ENCODE measurements around the gene CAMKK2.
A peak's percentile ranks its signal among the peaks of the same experiment; 100 is the strongest.
"Not testable (repeated sequence)": the region's sequence is repeated elsewhere in the genome, so short reads cannot be mapped to it uniquely, and the experiment has no call there.

CAMKK2 gene

DNA sequence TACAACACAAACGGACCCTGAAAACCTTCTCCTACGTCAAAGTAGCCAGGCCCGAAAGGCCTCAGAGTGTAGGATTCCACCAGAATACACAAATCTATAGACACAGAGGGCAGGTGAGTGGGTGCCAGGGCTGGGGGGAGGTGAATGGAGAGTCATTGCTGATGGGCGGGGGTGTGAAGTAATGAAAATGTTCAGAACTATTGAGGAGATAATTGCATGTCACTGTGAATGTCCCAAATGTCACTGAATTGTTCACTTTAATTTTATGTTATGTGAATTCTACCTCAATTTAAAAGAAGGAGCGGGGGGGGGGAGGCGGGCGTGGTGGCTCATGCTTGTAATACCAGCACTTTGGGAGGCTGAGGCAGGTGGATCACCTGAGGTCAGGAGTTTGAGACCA is 50.6 kb downstream of the CAMKK2 start:
- DNase-seq (ENCODE audit: low read depth): no peak

DNA sequence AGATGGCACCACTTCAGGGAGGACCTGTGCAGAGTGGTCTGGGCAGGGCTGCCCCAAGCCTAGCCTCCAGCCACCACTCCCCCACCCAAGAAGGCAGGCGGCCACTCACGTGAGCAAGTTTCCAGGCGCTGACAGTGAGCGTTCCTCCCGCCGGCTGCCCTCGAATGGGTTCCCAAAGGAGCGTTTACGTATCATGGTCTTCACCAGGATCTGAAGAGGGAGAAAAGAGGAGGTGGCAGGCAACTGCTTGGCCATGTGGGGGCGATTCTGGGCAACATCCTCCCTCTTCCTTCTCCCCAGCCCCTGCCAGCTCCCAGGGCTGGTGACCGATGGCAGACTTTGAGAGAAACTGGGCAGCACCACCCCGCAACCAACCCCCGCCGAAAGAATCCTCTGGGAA is 51.5 kb downstream of the CAMKK2 start:
- no peak for DNase-seq (ENCODE audit: low read depth)

DNA sequence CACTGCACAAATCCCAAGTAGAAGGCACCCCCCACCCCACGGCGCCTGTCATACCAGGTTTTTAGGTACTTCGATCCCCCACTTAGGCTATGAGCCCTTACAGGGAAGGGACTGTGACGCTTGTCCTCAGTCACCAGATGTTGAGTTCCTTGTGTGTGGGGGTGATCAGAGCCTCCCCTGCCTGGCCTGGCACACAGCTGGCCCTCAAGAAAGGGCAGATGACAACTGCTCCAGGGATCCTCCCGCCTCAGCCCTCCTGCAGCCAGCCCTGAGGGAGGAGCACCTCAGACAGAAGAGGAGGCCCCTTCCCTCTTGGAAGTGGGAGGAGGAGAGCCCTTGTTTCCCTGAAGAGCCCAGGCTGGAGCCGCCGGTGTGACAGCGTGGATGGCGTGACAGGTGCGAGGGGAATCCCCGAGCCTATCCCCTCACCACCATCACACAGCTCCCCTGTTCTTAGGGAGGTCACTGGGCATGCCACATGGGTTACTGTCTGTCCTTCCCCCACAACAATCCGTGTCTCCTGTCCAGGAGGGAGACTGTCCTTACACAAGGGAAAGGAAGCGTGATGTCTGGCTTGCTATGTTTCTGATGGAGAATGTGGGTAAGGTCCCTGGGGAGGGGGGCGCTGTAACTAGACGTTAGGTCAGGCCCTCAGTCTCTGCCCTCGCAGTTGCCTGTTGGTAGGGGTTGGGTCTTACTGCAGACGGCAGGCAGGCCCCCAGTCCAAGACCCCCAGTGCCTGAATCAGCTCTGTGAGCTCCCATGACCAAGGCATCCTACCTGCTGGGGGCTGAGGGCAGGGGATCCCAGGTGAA is 55.1 kb downstream of the CAMKK2 start:
- no peak for DNase-seq (ENCODE audit: low read depth)

DNA sequence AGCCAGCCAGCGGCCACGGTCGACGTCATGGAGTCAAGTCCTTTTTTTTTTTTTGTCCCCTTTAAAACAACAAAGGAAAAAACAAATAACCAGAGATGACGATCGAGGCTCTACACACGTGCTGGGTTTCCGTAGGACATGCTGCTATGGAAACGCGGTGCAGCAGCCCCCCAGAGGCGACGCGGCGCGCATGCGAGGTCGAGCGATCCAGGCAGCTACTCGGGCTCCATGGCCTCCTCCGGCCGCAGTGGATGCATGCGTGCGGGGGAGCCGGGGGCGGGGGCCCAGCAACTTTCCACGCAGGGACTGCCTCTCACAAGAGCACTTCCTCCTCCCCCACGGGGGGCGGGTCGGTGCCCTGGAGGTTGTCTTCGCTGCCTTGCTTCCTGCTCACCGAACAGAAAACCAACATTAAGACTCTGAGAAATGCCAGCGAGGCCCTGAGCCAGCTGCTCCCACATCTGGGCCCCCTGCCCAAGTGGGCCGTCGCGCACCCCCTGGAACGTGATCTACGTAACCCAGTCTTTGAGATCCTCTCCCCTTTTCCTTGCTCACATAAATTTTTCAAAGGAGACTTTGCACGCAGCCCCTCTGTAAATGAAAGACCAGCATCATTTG is 55.9 kb downstream of the CAMKK2 start:
- DNase-seq (ENCODE audit: low read depth): peak; percentile 88

DNA sequence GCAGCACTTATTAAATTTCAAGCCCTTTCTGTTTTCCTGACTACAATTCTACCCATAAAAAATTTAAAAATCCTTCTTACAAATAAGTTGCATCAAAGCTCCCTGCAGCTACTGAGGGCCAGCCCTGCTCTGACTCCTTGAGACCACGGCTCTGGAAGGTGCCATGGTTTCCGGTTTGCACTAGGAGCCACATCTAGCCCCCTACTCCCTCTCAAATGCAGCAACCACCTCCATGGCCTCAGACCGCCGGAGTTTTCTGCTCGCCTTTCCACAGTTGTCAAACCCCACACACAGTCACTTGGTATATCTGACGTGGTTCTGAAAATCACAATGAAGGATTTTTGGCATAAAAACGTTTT is 56.5 kb downstream of the CAMKK2 start:
- no peak for DNase-seq (ENCODE audit: low read depth)

DNA sequence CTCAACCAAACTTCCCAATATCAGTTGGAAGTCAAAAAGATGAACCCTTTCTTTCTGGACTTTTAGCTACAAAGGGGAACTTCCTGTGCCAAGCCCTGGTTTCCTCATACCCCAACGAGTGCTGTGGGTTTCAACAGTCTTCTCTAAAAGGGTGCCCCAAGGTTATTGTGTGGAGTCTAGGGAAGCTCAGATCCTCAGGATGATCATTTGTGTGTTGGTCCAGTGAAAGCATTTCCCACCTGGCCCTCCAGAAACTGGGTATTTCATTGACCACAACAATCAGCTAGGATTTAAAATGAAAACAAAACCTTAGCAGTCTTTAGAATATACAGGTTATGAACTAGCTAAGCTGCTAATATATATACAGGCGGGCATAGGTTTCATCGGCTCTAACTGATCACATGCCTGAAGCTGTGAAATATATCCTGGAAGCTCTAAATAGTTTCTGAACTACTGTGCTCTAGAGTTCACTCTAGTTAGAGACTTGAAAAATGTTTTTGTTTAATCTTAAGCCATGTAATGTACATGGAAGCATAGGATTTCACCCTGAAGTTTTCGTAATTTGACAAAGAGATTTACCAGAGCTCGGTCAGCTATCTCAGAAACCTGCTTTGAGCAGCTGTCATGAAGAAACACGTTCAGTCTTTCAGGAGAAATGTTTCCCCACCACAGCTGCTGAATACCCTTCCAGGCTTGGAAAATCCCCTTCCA is 57.0 kb downstream of the CAMKK2 start:
- no peak for DNase-seq (ENCODE audit: low read depth)

DNA sequence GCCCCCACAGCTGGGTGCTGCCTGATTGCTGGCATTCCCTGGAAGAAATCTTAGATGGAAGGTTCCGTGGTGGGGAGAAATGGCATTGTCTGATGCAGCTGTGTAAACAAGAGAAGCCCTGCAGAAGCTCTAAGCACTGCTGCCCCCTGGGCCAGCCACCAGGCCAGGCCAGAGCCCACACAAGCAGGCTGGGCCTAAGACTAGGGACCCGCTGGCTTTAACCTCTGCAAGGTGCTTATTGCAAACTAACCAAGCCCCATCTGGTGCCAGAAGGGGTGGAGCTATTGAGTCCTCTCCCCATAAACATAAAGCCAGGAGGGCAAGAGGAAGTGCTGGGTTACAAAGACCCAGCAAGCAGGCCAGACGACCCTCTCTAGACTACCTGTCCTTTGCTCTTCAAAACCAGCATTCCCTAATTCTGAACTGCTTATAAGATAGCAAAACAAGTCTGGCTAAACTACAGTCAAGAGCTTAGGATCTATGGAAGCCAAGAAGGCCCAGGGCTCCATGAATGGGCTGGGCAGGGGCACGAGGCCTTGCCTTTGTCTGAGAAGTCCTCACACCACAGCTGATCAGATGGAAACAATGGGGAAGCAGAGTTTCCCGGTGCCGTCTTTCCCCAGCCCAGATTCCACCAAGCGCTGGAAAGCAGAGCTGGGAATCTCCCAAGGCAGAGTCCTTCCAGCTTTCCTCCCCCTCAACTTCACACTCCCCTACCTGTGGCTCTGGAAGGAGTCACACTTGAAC is 57.7 kb downstream of the CAMKK2 start:
- DNase-seq (ENCODE audit: low read depth): no peak

DNA sequence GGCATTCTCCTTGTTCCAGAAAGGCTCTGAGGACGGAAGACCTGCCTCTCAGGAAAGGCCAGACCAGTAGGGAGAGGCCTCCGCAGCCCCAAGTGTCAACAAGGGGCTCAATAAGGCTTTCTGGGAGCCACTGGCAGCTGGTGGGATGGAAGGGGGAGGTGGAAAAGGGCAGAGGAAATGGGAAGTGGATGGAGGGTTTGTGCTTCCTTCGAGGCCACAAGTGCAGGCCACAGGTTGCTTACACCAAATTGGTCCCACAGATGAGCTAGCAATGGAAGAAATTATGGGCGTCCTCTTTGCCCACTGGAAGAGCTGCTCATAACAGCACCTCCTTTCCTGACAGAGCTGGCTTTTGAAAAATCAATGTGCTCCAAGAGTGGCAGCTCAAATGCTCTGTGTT is 58.4 kb downstream of the CAMKK2 start:
- no peak for DNase-seq (ENCODE audit: low read depth)

DNA sequence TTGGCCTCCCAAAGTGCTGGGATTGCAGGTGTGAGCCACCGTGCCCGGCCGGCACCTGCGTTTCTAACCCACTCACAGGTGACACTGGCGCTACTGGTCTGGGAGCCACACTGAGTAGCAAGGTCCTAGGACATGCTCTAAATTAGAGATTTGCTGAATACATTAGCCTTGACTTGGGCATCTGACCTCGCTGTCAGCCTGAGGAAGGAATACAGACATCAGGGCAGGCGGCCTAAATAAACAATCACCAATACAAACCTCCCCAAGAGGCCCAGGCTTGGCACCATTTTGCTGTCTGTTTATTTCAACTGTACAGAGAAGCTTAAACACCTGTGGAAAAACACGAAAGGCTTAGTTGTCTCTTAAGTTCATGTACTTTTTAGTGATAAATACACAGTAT is 59.1 kb downstream of the CAMKK2 start:
- DNase-seq (ENCODE audit: low read depth): no peak

DNA sequence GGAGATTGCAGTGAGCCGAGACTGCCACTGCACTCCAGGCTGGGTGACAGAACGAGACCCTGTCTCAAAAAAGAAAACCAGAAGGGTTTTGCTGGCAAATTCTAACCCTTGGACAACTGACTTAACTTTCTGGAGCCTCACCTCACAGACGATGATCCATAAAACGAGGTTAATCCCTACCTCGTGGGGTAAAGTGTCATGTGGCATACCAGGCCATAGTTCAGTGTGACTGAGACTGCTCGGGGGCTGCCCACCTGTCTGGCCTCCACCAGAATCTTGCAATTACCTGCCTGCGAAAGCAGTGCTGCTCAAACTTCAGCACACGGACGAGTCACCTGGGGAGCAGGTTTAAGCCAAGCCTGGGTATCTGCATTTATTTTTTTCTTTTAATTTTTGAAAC is 59.7 kb downstream of the CAMKK2 start:
- no peak for DNase-seq (ENCODE audit: low read depth)

DNA sequence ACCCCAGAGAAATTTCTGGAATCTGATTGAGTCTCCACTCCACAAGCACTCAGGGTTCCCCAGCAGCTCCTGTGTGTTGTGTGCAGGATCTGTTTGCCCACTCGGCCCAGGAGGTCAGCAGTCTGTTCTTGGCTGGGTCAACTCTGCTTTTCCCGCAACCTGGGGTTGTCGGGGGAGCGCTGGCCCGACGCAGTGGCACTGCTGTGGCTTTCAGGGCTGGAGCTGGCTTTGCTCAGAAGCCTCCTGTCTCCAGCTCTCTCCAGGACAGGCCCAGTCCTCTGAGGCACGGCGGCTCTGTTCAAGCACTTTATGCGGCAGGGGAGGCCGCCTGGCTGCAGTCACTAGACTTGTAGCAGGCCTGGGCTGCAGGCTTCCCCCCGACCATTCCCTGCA is 62.9 kb downstream of the CAMKK2 start:
- DNase-seq (ENCODE audit: low read depth): no peak

DNA sequence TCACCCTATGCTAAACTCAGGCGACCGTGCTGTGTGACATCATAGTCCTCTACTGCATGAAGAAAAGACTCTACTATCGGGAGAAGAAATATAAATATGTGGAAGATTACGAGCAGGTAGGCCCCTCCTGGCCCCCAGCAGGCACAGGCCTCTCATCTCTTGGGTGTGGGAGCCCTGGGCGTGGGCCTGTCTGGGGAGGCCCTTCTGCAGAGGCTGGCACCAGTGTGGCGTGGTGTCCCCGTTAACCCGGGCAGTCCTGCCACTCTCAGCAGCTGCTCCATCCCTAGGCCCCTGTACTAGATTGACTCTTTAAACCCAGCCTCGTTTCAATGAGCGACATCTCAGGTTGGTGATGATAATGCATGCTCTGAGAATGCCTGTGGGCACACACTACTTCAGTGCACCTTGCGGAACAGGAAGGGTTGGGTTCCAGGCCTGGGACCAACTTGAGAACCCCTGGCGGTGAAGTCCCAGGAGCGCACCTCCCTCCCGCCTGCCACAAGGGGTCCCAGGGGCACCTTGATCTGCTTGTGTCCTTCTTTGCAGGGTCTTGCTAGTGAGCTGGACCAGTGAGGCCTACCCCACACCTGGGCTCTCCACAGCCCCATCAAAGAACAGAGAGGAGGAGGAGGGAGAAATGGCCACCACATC is 63.4 kb downstream of the CAMKK2 start:
- DNase-seq (ENCODE audit: low read depth): no peak

DNA sequence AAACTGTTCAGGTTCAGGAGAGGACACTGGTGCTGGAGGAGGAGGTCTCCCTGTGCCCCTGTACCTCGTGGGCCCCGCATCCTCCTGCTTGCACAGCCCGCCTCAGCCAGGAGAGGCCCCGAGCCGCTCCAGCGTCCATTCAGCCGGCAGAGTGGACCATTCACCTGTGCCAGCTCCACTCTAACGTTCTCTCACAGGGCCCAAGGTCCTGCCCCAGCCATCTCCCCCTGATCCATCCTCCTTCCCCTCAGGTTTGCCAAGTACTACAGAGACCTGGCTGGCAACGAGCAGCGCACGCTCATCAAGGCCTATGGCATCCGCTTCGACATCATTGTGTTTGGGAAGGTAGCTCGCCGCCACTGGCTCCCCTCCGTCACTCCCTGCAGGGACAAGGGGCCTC is 64.3 kb downstream of the CAMKK2 start:
- DNase-seq (ENCODE audit: low read depth): no peak

DNA sequence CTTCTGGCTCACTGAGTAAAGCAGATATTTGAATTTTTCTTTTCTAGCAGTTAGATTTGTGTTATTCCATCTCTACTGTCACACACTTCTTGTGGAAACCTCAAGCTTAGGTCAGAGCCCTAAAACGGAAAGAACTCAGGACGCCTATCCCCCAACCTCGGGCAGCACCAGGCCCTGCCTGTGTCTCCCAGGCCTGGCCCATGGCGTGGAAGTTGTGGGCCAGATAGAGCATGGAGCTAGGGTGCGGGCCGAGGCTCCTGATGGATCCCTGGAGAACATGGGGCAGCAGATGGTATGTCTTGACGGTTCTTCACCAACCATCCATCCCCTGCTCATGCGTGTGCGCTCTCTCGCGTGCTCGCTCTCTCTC is 66.0 kb downstream of the CAMKK2 start:
- no peak for DNase-seq (ENCODE audit: low read depth)

DNA sequence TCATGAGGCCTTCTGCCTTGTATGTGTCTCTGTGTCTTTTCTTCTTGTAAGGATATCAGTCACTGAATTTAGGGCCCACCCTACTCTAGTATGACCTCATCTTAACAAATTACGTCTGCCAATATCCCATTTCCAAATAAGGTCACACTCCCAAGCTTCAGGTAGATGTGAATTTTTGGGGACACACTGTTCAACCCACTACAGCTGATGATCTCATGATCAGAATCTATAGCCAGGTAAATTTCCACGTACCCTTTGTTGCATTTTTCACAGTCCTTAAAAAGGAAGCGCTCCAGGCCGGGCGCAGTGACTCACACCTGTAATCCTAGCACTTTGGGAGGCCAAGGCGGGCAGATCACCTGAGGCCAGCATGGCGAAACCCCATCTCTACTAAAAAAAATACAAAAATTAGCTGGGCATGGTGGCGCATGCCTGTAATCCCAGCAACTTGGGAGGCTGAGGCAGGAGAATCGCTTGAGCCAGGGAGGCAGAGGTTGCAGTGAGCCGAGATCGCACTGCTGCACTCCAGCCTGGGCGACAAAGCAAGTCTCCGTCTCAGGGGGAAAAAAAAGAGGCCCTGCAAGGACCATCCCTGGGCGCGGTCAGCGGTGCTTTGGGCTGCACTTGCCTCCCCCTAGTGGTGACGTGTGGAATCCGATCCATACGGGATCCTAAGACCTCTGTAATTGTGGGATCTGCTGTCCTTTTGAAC is 66.5 kb downstream of the CAMKK2 start:
- peak; percentile 26 for DNase-seq (ENCODE audit: low read depth)

DNA sequence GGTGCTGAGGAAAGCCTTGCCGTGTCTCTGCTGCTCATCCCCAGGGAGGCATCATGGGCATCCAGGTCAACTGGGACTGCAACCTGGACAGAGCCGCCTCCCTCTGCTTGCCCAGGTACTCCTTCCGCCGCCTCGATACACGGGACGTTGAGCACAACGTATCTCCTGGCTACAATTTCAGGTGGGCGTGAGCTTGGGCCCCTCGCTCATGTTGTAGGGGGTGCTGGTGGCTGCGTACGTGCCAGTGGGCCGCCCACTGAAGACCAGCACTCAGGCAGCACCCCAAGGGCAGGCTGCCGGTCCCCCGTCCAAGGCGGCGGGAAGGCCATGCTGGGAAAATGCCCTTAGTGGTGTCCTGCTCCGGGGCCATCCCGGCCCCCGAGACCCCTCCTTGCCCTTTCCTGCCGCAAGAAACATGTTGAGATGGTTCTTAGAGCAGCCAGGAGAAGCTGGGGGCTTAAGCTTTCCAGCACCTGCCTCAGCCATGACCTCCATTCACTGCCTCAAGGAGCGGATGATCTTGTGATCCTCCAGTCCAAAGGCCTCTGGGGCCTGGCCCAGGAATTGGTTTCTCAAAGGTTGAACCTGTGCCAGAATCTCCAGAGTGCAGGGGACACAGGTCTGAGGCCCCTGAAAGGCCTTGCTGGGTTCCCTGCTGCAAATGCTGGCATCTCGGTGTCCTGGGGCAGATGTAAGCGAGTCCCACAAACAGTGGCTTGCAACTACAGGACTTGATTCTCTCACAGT is 67.4 kb downstream of the CAMKK2 start:
- no peak for DNase-seq (ENCODE audit: low read depth)

DNA sequence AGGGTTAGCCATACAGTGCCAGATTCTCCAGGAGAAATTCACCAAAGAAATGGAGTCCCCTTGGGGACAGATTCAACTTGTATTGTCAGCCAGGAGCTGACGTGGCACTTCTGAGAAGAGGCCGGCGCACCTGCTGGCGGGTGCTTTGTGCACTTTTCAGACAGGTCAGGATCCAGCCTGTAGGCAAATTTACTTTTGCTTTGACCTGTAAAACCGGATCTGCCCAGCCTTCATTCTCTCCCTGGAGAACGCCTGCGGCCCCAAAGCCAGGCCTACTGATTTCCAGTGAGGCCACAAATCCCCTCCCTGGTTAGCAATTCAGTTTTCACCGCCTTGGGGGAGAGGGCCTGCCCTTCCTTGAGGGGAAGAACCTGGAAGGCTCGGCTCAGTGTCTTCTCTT is 69.2 kb downstream of the CAMKK2 start:
- DNase-seq (ENCODE audit: low read depth): no peak

DNA sequence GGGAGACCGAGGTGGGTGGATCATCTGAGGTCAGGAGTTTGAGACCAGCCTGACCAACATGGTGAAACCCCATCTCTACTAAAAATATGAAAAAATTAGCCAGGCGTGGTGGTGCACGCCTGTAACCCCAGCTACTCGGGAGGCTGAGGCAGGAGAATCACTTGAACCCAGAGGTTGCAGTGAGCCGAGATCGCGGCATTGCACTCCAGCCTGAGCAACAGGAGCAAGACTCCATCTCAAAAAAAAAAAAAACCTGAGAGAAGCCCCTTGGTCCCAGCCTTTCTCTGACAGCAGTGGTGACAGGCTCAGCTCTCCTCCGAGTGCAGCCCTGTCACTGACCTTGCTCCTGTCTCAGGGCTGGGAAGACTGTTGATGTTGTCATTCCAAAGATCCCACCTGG is 69.6 kb downstream of the CAMKK2 start:
- not testable (repeated sequence) for DNase-seq (ENCODE audit: low read depth)

DNA sequence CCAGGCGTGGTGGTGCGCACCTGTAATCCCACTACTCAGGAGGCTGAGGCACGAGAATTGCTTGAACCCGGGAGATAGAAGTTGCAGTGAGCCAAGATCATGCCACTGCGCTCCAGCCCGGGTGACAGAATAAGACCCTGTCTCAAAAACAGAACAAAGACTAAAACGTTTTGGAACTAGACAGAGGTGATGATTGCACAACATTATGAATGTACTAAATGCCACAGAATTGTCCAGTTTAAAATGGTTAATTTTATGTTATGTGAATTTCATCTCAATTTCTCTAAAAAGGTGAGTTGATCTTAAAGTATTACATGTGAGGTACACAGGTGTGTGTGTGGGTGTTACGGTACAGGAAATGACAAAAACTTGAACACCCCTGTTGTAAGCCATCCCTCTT is 70.1 kb downstream of the CAMKK2 start:
- no peak for DNase-seq (ENCODE audit: low read depth)

DNA sequence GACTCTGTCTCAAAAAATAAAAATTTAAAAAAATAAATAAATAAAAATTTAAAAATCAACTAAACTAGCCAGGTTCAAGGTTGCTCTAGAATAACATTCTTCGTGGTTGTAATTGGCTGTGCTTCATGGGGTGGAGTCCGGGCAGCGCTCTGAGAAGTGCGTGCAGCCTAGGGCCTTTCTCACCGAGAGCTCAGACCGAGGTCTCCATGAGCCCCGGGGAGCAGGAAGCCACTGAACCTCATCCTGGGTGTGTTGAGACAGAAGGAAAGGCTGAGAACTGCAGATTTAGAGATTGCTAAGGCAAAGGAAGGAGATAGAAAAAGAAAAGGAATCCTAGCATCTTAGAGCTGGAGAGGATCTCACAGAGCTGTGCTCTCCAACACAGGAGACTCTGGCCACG is 71.9 kb downstream of the CAMKK2 start:
- DNase-seq (ENCODE audit: low read depth): peak; percentile 45
